Measurements from ENCODE around the gene GSG1L2.

Gene GSG1L2

GRCh38 chr17:9821921-9822320, at the start of gene GSG1L2:
Gene GSG1L2 (minus strand): TSS chr17:9822079. CDS start chr17:9822071, 8 bp downstream.
- Histone ChIP-seq H3K9me3 (ENCODE audit: control insufficient read depth in 2 of 2, low read length in 2 of 2) (no peaks in the 10 kb centered on the region), H3K27me3 (ENCODE audit: control insufficient read depth in 1 of 2, insufficient read depth in 2 of 2, low read length in 2 of 2) (no peaks in the 10 kb centered on the region), H3K4me1 (ENCODE audit: control insufficient read depth, insufficient read depth, low read length) (peaks cover 4% of the 10 kb centered on the region), H3K36me3 (ENCODE audit: control insufficient read depth in 2 of 2, insufficient read depth in 2 of 2, low read length in 2 of 2) (no peaks in the 10 kb centered on the region), H3K27ac (ENCODE audit: low read length) (no peak within 1 kb of the TSS), H3K9ac (ENCODE audit: low read length in 2 of 2) (no peak within 1 kb of the TSS), H3K4me3 (ENCODE audit: low read length in 2 of 2) (no peak within 1 kb of the TSS)

GRCh38 chr17:9868552-9868951, 46.7 kb upstream of the GSG1L2 start:
- Histone ChIP-seq H3K36me3 (ENCODE audit: control insufficient read depth in 2 of 2, insufficient read depth in 2 of 2, low read length in 2 of 2) (no peaks in the 10 kb centered on the region), H3K27me3 (ENCODE audit: control insufficient read depth in 1 of 2, insufficient read depth in 2 of 2, low read length in 2 of 2) (no peaks in the 10 kb centered on the region), H3K9me3 (ENCODE audit: control insufficient read depth in 2 of 2, low read length in 2 of 2) (no peaks in the 10 kb centered on the region)

GRCh38 chr17:9865586-9865985, 43.7 kb upstream of the GSG1L2 start:
- Histone ChIP-seq H3K27me3 (ENCODE audit: control insufficient read depth in 1 of 2, insufficient read depth in 2 of 2, low read length in 2 of 2) (no peaks in the 10 kb centered on the region), H3K4me3 (ENCODE audit: low read length in 2 of 2) (no peak overlapping the region), H3K9me3 (ENCODE audit: control insufficient read depth in 2 of 2, low read length in 2 of 2) (no peaks in the 10 kb centered on the region), H3K27ac (ENCODE audit: low read length) (no peak overlapping the region), H3K36me3 (ENCODE audit: control insufficient read depth in 2 of 2, insufficient read depth in 2 of 2, low read length in 2 of 2) (no peaks in the 10 kb centered on the region), H3K9ac (ENCODE audit: low read length in 2 of 2) (no peak overlapping the region), H3K4me1 (ENCODE audit: control insufficient read depth, insufficient read depth, low read length) (no peaks in the 10 kb centered on the region)

More at GRCh38 chr17:9868552-9868951, 46.7 kb upstream of the GSG1L2 start:
- Histone ChIP-seq H3K4me1 (ENCODE audit: control insufficient read depth, insufficient read depth, low read length) (no peaks in the 10 kb centered on the region), H3K9ac (ENCODE audit: low read length in 2 of 2) (no peak overlapping the region), H3K4me3 (ENCODE audit: low read length in 2 of 2) (no peak overlapping the region), H3K27ac (ENCODE audit: low read length) (no peak overlapping the region)

- Histone ChIP-seq H3K27me3 (ENCODE audit: control insufficient read depth in 1 of 2, insufficient read depth in 2 of 2, low read length in 2 of 2) (no peaks in the 10 kb centered on the region), H3K9me3 (ENCODE audit: control insufficient read depth in 2 of 2, low read length in 2 of 2) (peaks cover 0 to 10% of the 10 kb centered on the region in 2 donors), H3K36me3 (ENCODE audit: control insufficient read depth in 2 of 2, insufficient read depth in 2 of 2, low read length in 2 of 2) (no peaks in the 10 kb centered on the region), H3K27ac (ENCODE audit: low read length) (no peak overlapping the region), H3K9ac (ENCODE audit: low read length in 2 of 2) (no peak overlapping the region), H3K4me1 (ENCODE audit: control insufficient read depth, insufficient read depth, low read length) (no peaks in the 10 kb centered on the region), H3K4me3 (ENCODE audit: low read length in 2 of 2) (no peak overlapping the region)
Observed at GRCh38 chr17:9862949-9863348, 41.1 kb upstream of the GSG1L2 start.

GRCh38 chr17:9862220-9862619, 40.3 kb upstream of the GSG1L2 start:
- H3K4me3 ChIP-seq (ENCODE audit: low read length in 2 of 2): no peak overlapping the region
- H3K4me1 ChIP-seq (ENCODE audit: control insufficient read depth, insufficient read depth, low read length): no peaks in the 10 kb centered on the region
- peaks cover 0 to 2% of the 10 kb centered on the region in 2 donors for H3K36me3 ChIP-seq (ENCODE audit: control insufficient read depth in 2 of 2, insufficient read depth in 2 of 2, low read length in 2 of 2)
- H3K9me3 ChIP-seq (ENCODE audit: control insufficient read depth in 2 of 2, low read length in 2 of 2): peaks cover 0 to 11% of the 10 kb centered on the region in 2 donors
- no peak overlapping the region for H3K9ac ChIP-seq (ENCODE audit: low read length in 2 of 2)
- no peak overlapping the region for H3K27ac ChIP-seq (ENCODE audit: low read length)
- no peaks in the 10 kb centered on the region for H3K27me3 ChIP-seq (ENCODE audit: control insufficient read depth in 1 of 2, insufficient read depth in 2 of 2, low read length in 2 of 2)

GRCh38 chr17:9860851-9861250, 39.0 kb upstream of the GSG1L2 start:
- Histone ChIP-seq H3K4me1 (ENCODE audit: control insufficient read depth, insufficient read depth, low read length) (no peaks in the 10 kb centered on the region), H3K4me3 (ENCODE audit: low read length in 2 of 2) (no peak overlapping the region), H3K36me3 (ENCODE audit: control insufficient read depth in 2 of 2, insufficient read depth in 2 of 2, low read length in 2 of 2) (peaks cover 0 to 2% of the 10 kb centered on the region in 2 donors), H3K9me3 (ENCODE audit: control insufficient read depth in 2 of 2, low read length in 2 of 2) (peaks cover 0 to 11% of the 10 kb centered on the region in 2 donors), H3K27me3 (ENCODE audit: control insufficient read depth in 1 of 2, insufficient read depth in 2 of 2, low read length in 2 of 2) (no peaks in the 10 kb centered on the region), H3K9ac (ENCODE audit: low read length in 2 of 2) (no peak overlapping the region), H3K27ac (ENCODE audit: low read length) (no peak overlapping the region)

- no peaks in the 10 kb centered on the region for H3K4me1 ChIP-seq (ENCODE audit: control insufficient read depth, insufficient read depth, low read length)
Observed at GRCh38 chr17:9859781-9860180, 37.9 kb upstream of the GSG1L2 start.

GRCh38 chr17:9855036-9855435, 33.2 kb upstream of the GSG1L2 start:
- Histone ChIP-seq H3K36me3 (ENCODE audit: control insufficient read depth in 2 of 2, insufficient read depth in 2 of 2, low read length in 2 of 2) (peaks cover 0 to 2% of the 10 kb centered on the region in 2 donors), H3K27ac (ENCODE audit: low read length) (no peak overlapping the region), H3K9ac (ENCODE audit: low read length in 2 of 2) (no peak overlapping the region), H3K4me3 (ENCODE audit: low read length in 2 of 2) (no peak overlapping the region), H3K27me3 (ENCODE audit: control insufficient read depth in 1 of 2, insufficient read depth in 2 of 2, low read length in 2 of 2) (no peaks in the 10 kb centered on the region), H3K4me1 (ENCODE audit: control insufficient read depth, insufficient read depth, low read length) (no peaks in the 10 kb centered on the region), H3K9me3 (ENCODE audit: control insufficient read depth in 2 of 2, low read length in 2 of 2) (peaks cover 0 to 6% of the 10 kb centered on the region in 2 donors)

More at GRCh38 chr17:9859781-9860180, 37.9 kb upstream of the GSG1L2 start:
- Histone ChIP-seq H3K9ac (ENCODE audit: low read length in 2 of 2) (no peak overlapping the region), H3K27ac (ENCODE audit: low read length) (no peak overlapping the region), H3K27me3 (ENCODE audit: control insufficient read depth in 1 of 2, insufficient read depth in 2 of 2, low read length in 2 of 2) (no peaks in the 10 kb centered on the region), H3K9me3 (ENCODE audit: control insufficient read depth in 2 of 2, low read length in 2 of 2) (peaks cover 0 to 11% of the 10 kb centered on the region in 2 donors), H3K4me3 (ENCODE audit: low read length in 2 of 2) (no peak overlapping the region), H3K36me3 (ENCODE audit: control insufficient read depth in 2 of 2, insufficient read depth in 2 of 2, low read length in 2 of 2) (peaks cover 0 to 2% of the 10 kb centered on the region in 2 donors)

GRCh38 chr17:9854255-9854654, 32.4 kb upstream of the GSG1L2 start:
- H3K9ac ChIP-seq (ENCODE audit: low read length in 2 of 2): no peak overlapping the region
- no peak overlapping the region for H3K27ac ChIP-seq (ENCODE audit: low read length)
- H3K9me3 ChIP-seq (ENCODE audit: control insufficient read depth in 2 of 2, low read length in 2 of 2): peaks cover 0 to 3% of the 10 kb centered on the region in 2 donors
- peaks cover 0 to 2% of the 10 kb centered on the region in 2 donors for H3K36me3 ChIP-seq (ENCODE audit: control insufficient read depth in 2 of 2, insufficient read depth in 2 of 2, low read length in 2 of 2)
- no peaks in the 10 kb centered on the region for H3K4me1 ChIP-seq (ENCODE audit: control insufficient read depth, insufficient read depth, low read length)
- no peak overlapping the region for H3K4me3 ChIP-seq (ENCODE audit: low read length in 2 of 2)
- H3K27me3 ChIP-seq (ENCODE audit: control insufficient read depth in 1 of 2, insufficient read depth in 2 of 2, low read length in 2 of 2): no peaks in the 10 kb centered on the region

GRCh38 chr17:9850151-9850550, 28.3 kb upstream of the GSG1L2 start:
- no peak overlapping the region for H3K9ac ChIP-seq (ENCODE audit: low read length in 2 of 2)
- no peak overlapping the region for H3K4me3 ChIP-seq (ENCODE audit: low read length in 2 of 2)
- H3K9me3 ChIP-seq (ENCODE audit: control insufficient read depth in 2 of 2, low read length in 2 of 2): no peaks in the 10 kb centered on the region
- no peaks in the 10 kb centered on the region for H3K36me3 ChIP-seq (ENCODE audit: control insufficient read depth in 2 of 2, insufficient read depth in 2 of 2, low read length in 2 of 2)
- no peaks in the 10 kb centered on the region for H3K4me1 ChIP-seq (ENCODE audit: control insufficient read depth, insufficient read depth, low read length)
- no peaks in the 10 kb centered on the region for H3K27me3 ChIP-seq (ENCODE audit: control insufficient read depth in 1 of 2, insufficient read depth in 2 of 2, low read length in 2 of 2)
- no peak overlapping the region for H3K27ac ChIP-seq (ENCODE audit: low read length)

- Histone ChIP-seq H3K36me3 (ENCODE audit: control insufficient read depth in 2 of 2, insufficient read depth in 2 of 2, low read length in 2 of 2) (no peaks in the 10 kb centered on the region), H3K9me3 (ENCODE audit: control insufficient read depth in 2 of 2, low read length in 2 of 2) (no peaks in the 10 kb centered on the region), H3K4me1 (ENCODE audit: control insufficient read depth, insufficient read depth, low read length) (peaks cover 30% of the 10 kb centered on the region), H3K27me3 (ENCODE audit: control insufficient read depth in 1 of 2, insufficient read depth in 2 of 2, low read length in 2 of 2) (no peaks in the 10 kb centered on the region), H3K4me3 (ENCODE audit: low read length in 2 of 2) (no peak overlapping the region), H3K9ac (ENCODE audit: low read length in 2 of 2) (no peak overlapping the region), H3K27ac (ENCODE audit: low read length) (no peak overlapping the region)
Observed at GRCh38 chr17:9845306-9845705, 23.4 kb upstream of the GSG1L2 start.
